H9 (cell line): ENCODE data around the gene CCDC149. TPM values are rescaled to one million over a fixed set of nuclear protein-coding genes. Genes with fewer than 3 reads are reported as not detected.

Experiments
- DNase-seq: peaks from one replicate; pipeline ENCODE4 v3.0.0-alpha.2; 2017
- H2AFZ ChIP-seq: one replicate; pipeline ENCODE4 v1.6.1; 2013; ENCODE audit warnings: mild to moderate bottlenecking, low read length, control low read depth, moderate library complexity
- H2AK5ac ChIP-seq: 2 replicates; pipeline ENCODE4 v1.6.1; 2013; ENCODE audit warnings: low read length, control low read depth, mixed read lengths; ENCODE audit not compliant: insufficient read length
- H2BK120ac ChIP-seq: one replicate; pipeline ENCODE4 v1.6.1; 2013; ENCODE audit warnings: low read depth, mild to moderate bottlenecking, low read length, control low read depth, inconsistent platforms; ENCODE audit not compliant: poor library complexity, severe bottlenecking
- H2BK12ac ChIP-seq: 2 replicates; pipeline ENCODE4 v1.6.1; 2013; ENCODE audit warnings: low read length, control low read depth, mixed read lengths, low read depth; ENCODE audit not compliant: insufficient read length
- H2BK15ac ChIP-seq: 2 replicates; pipeline ENCODE4 v1.6.1; 2013; ENCODE audit warnings: low read depth, low read length, control low read depth
- H2BK20ac ChIP-seq: one replicate; pipeline ENCODE4 v1.6.1; 2013; ENCODE audit warnings: low read depth, mild to moderate bottlenecking, low read length, control low read depth, inconsistent platforms; ENCODE audit not compliant: poor library complexity, severe bottlenecking
- H2BK5ac ChIP-seq: 2 replicates; pipeline ENCODE4 v1.6.1; 2013; ENCODE audit warnings: low read length, control low read depth, mixed read lengths; ENCODE audit not compliant: insufficient read length
- H3K14ac ChIP-seq: 2 replicates; pipeline ENCODE4 v1.6.1; 2013; ENCODE audit warnings: low read length, control low read depth; ENCODE audit not compliant: insufficient read depth
- H3K18ac ChIP-seq: 2 replicates; pipeline ENCODE4 v1.6.1; 2013; ENCODE audit warnings: low read depth, mild to moderate bottlenecking, mixed read lengths, low read length, control low read depth; ENCODE audit not compliant: insufficient read length
- H3K23ac ChIP-seq: 2 replicates; pipeline ENCODE4 v1.6.1; 2013; ENCODE audit warnings: low read length, control low read depth, mixed read lengths, low read depth; ENCODE audit not compliant: insufficient read length
- H3K23me2 ChIP-seq: 2 replicates; pipeline ENCODE4 v1.6.1; 2013; ENCODE audit warnings: low read depth, mild to moderate bottlenecking, mixed read lengths, low read length, control low read depth; ENCODE audit not compliant: insufficient read length, poor library complexity, severe bottlenecking
- H3K27ac ChIP-seq: 2 replicates; pipeline ENCODE4 v1.5.1; 2013; ENCODE audit warnings: low read length, control low read depth, mixed read lengths, low read depth; ENCODE audit not compliant: insufficient read length
- H3K27me3 ChIP-seq: 2 replicates; pipeline ENCODE4 v1.6.1; 2013; ENCODE audit warnings: low read length, control low read depth, inconsistent platforms; ENCODE audit not compliant: insufficient read depth
- H3K4ac ChIP-seq: 2 replicates; pipeline ENCODE4 v1.6.1; 2013; ENCODE audit warnings: low read depth, mild to moderate bottlenecking, control low read depth, inconsistent platforms, low read length, moderate library complexity
- H3K4me1 ChIP-seq: 2 replicates; pipeline ENCODE4 v1.6.1; 2013; ENCODE audit warnings: low read length, control low read depth, inconsistent platforms; ENCODE audit not compliant: insufficient read depth
- H3K4me2 ChIP-seq: 2 replicates; pipeline ENCODE4 v1.6.1; 2013; ENCODE audit warnings: low read length, control low read depth, mixed read lengths; ENCODE audit not compliant: insufficient read length, insufficient read depth
- H3K56ac ChIP-seq: 2 replicates; pipeline ENCODE4 v1.6.1; 2013; ENCODE audit warnings: low read depth, mild to moderate bottlenecking, mixed read lengths, low read length, control low read depth; ENCODE audit not compliant: insufficient read length
- H3K79me1 ChIP-seq: 2 replicates; pipeline ENCODE4 v1.6.1; 2013; ENCODE audit warnings: low read depth, mild to moderate bottlenecking, moderate library complexity, low read length, control low read depth, inconsistent platforms; ENCODE audit not compliant: insufficient read depth, poor library complexity, severe bottlenecking
- H3K79me2 ChIP-seq: 2 replicates; pipeline ENCODE4 v1.6.1; 2013; ENCODE audit warnings: low read length, control low read depth, inconsistent platforms; ENCODE audit not compliant: insufficient read depth
- H3K9ac ChIP-seq: 2 replicates; pipeline ENCODE4 v1.6.1; 2013; ENCODE audit warnings: low read length, control low read depth, mixed read lengths; ENCODE audit not compliant: insufficient read length; ENCODE audit errors: extremely low read depth
- H3K9me3 ChIP-seq: one replicate; pipeline ENCODE4 v1.6.1; 2013; ENCODE audit warnings: low read depth, low read length, inconsistent platforms; ENCODE audit not compliant: control insufficient read depth
- H3T11ph ChIP-seq: one replicate; pipeline ENCODE4 v1.6.1; 2013; ENCODE audit warnings: mild to moderate bottlenecking, low read length, control low read depth, inconsistent platforms
- H4K20me1 ChIP-seq: one replicate; pipeline ENCODE4 v1.6.1; 2013; ENCODE audit not compliant: control insufficient read depth, insufficient read length, insufficient read depth
- H4K5ac ChIP-seq: 2 replicates; pipeline ENCODE4 v1.6.1; 2013; ENCODE audit warnings: low read depth, mild to moderate bottlenecking, mixed read lengths, low read length, control low read depth; ENCODE audit not compliant: insufficient read length
- H4K8ac ChIP-seq: replicated peaks from 2 replicates; pipeline ENCODE4 v1.6.1; 2013; ENCODE audit warnings: low read length, control low read depth, mixed read lengths, low read depth; ENCODE audit not compliant: insufficient read length
- H4K91ac ChIP-seq: 2 replicates; pipeline ENCODE4 v1.6.1; 2013; ENCODE audit warnings: low read depth, mild to moderate bottlenecking, moderate library complexity, mixed read lengths, low read length, control low read depth; ENCODE audit not compliant: insufficient read length
- H3K27ac Mint-ChIP-seq, 3 experiments: 2 replicates in 2 of 3; 3 replicates in 1 of 3; pipeline ENCODE4 v1.8.0; 2020 to 2021; ENCODE audit warnings: mixed read lengths in 3 of 3, mild to moderate bottlenecking in 1 of 3, moderate library complexity in 1 of 3
- H3K27me3 Mint-ChIP-seq: 2 replicates; pipeline ENCODE4 v1.8.0; 2021; ENCODE audit warnings: low read depth, mild to moderate bottlenecking, moderate library complexity, mixed read lengths
- H3K36me3 Mint-ChIP-seq, 3 experiments: 2 replicates in 2 of 3; 3 replicates in 1 of 3; pipeline ENCODE4 v1.8.0; 2020 to 2021; ENCODE audit warnings: low read depth in 3 of 3, mixed read lengths in 3 of 3; ENCODE audit not compliant: insufficient read depth in 1 of 3
- H3K4me1 Mint-ChIP-seq, 2 experiments: 2 replicates each; pipeline ENCODE4 v1.8.0; 2020; ENCODE audit warnings: mixed read lengths in 2 of 2
- H3K4me3 Mint-ChIP-seq, 2 experiments: 2 replicates in 1 of 2; 3 replicates in 1 of 2; pipeline ENCODE4 v1.8.0; 2020 to 2021; ENCODE audit warnings: mild to moderate bottlenecking in 2 of 2, mixed read lengths in 2 of 2, moderate library complexity in 1 of 2
- H3K9me3 Mint-ChIP-seq, 2 experiments: 2 replicates in 1 of 2; 3 replicates in 1 of 2; pipeline ENCODE4 v1.8.0; 2020; ENCODE audit warnings: mild to moderate bottlenecking in 2 of 2, mixed read lengths in 2 of 2, moderate library complexity in 1 of 2
- CTCF ChIP-seq: fragments of 200-600 bp; sonication (generic); conservative IDR thresholded peaks from 3 replicates; pipeline ENCODE4 v1.8.0; 2021; ENCODE audit warnings: antibody characterized with exemption, mild to moderate bottlenecking
- WGBS: extraction: QIAGEN DNeasy Blood & Tissue Kit; methylation state at CpG from one replicate; pipeline ENCODE4 v1.1.7; 2013; ENCODE audit warnings: missing lambda C conversion rate, low lambda C conversion rate, mixed read lengths; ENCODE audit not compliant: insufficient read length; ENCODE audit errors: extremely low coverage; 5-methylcytosine and 5-hydroxymethylcytosine counted together
- total RNA-seq: library from RNA; stranded (reverse); gene quantifications from 2 replicates; pipeline ENCODE4 v1.2.1, GENCODE V29; 2021

CCDC149 gene
- total RNA-seq, 1 experiment from 2014 or later = 4.5 TPM

- H3K36me3 Mint-ChIP-seq = peaks cover 6 to 19% (median 10%) of the 10 kb centered on the region in 3 experiments; a peak in 6 of 7 replicates
- Histone ChIP-seq H3K56ac (no peak overlapping the region), H2BK20ac (no peak overlapping the region), H4K8ac (no peak overlapping the region), H2BK12ac (no peak overlapping the region), H3K14ac (no peak overlapping the region), H4K20me1 (no peaks in the 10 kb centered on the region), H3K9me3 (no peaks in the 10 kb centered on the region), H2BK120ac (no peak overlapping the region), H2AK5ac (no peak overlapping the region), H3K9ac (no peak overlapping the region), H3K27me3 (no peaks in the 10 kb centered on the region), H3K18ac (no peak overlapping the region), H2AFZ (no peak overlapping the region), H3K79me1 (no peaks in the 10 kb centered on the region), H3K23ac (no peak overlapping the region), H3K23me2 (no peaks in the 10 kb centered on the region), H2BK5ac (no peak overlapping the region), H4K91ac (no peak overlapping the region), H3T11ph (no peak overlapping the region), H3K4me1 (no peaks in the 10 kb centered on the region), H3K4me2 (no peak overlapping the region), H3K79me2 (0 out of 2 replicates have a peak, but pooled peaks cover 2% of the 10 kb centered on the region), H3K27ac (no peak overlapping the region), H4K5ac (no peak overlapping the region), H2BK15ac (no peak overlapping the region), H3K4ac (no peak overlapping the region)
- no CpG with 5 or more reads among the region's 3 CpGs for WGBS
- TF ChIP-seq CTCF = no peak
- H3K4me3 Mint-ChIP-seq = no peak overlapping the region
- peaks cover 9% of the 10 kb centered on the region in 2 experiments for H3K9me3 Mint-ChIP-seq
- no peak overlapping the region for H3K27ac Mint-ChIP-seq
- peaks cover 7 to 9% of the 10 kb centered on the region in 2 experiments for H3K4me1 Mint-ChIP-seq
- H3K27me3 Mint-ChIP-seq = peaks cover 4% of the 10 kb centered on the region; the same call in 1 of the 2 replicates
- no peak for DNase-seq
These were observed 54.8 kb downstream of the CCDC149 start for GRCh38 chr4:24858026-24858425.
